Measurements from ENCODE around the gene EIF4E.

DNA sequence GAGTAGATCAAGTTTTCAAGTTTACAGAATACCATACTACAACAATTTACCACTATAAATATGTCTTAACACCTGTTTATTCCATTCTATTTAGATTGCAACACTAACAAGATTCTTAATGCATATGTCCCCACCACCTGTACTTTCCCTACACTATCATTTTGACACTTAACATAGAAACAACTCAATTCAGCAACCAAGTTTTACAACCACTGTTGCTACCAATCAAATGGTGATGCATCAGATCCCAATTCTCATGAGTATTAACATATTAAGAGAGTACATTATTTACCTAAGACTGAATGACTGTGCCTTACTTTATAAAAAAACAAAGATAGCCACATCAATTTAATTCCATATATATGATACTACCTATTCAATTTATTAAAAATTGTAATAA lies 49.4 kb downstream of the EIF4E start:
- TF ChIP-seq, protein P1, sequence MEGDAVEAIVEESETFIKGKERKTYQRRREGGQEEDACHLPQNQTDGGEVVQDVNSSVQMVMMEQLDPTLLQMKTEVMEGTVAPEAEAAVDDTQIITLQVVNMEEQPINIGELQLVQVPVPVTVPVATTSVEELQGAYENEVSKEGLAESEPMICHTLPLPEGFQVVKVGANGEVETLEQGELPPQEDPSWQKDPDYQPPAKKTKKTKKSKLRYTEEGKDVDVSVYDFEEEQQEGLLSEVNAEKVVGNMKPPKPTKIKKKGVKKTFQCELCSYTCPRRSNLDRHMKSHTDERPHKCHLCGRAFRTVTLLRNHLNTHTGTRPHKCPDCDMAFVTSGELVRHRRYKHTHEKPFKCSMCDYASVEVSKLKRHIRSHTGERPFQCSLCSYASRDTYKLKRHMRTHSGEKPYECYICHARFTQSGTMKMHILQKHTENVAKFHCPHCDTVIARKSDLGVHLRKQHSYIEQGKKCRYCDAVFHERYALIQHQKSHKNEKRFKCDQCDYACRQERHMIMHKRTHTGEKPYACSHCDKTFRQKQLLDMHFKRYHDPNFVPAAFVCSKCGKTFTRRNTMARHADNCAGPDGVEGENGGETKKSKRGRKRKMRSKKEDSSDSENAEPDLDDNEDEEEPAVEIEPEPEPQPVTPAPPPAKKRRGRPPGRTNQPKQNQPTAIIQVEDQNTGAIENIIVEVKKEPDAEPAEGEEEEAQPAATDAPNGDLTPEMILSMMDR (IDR thresholded peaks at IDR 0.05) = no peak
- TF ChIP-seq POLR2A (IDR thresholded peaks at IDR 0.05) = no peak

Data from Peyer's patch (tissue), 4 donors.